Measurements from ENCODE around the gene PALS2. TPM values are rescaled to one million over a fixed set of nuclear protein-coding genes. Genes with fewer than 3 reads are reported as not detected.

Gene PALS2
- total RNA-seq, 2 donors from 2014 or later: 37.4 to 43.1 TPM

Other genes with a start within 250 kb of the PALS2 start
- gene GSDME, start 184.0 kb downstream of the PALS2 start, total RNA-seq: 10 to 100 TPM; 33.4 to 43.5 TPM

Measured in posterior vena cava (tissue), 2 donors.